NCI-H2029 treated with DMSO at 0.1 percent for 48 hours (cell line): ENCODE measurements around the gene SPATA18.
"Not testable (repeated sequence)": the region's sequence is repeated elsewhere in the genome, so short reads cannot be mapped to it uniquely, and the experiment has no call there.

Source experiments
- DNase-seq: peaks from one replicate; lab custom pipeline; 2025; lab: John Stamatoyannopoulos, UW

Gene SPATA18

DNA sequence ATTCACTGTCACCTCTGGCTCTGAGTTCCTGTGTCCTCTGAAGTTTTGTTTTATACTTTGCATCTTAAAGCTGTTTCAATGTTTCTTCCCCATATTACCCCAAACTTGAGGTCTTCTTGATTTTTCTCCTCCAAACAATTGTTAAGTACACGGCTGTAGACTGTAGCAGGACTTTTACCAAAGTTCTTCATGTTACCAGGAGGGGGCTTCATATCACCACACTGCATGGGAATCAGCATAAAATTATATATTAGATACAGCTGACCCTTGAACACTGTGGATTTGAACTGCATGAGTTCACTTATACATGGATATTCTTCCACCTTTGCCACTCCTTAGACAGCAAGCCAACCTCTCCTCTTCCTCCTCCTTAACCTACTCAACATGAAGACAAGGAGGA is 56.6 kb downstream of the SPATA18 start:
- no peak for DNase-seq

DNA sequence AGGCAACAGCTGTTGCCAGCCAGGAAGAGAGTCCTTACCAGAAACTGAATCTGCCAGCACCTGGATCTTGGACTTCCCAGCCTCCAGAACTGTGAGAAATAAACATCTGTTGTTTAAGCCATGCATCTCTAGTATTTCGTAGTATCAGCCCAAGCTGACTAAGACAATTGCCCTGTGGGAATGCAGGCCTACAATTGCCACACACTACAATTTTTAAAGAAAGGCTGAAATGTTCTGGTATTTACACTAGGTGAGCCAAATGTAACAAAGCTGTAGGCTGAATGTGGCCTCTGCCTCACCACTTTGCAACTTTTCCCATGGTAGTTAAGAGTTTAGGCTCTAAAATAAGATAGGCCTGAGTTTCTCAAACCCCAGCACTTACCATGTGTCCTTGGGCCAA is 59.1 kb downstream of the SPATA18 start:
- no peak for DNase-seq

DNA sequence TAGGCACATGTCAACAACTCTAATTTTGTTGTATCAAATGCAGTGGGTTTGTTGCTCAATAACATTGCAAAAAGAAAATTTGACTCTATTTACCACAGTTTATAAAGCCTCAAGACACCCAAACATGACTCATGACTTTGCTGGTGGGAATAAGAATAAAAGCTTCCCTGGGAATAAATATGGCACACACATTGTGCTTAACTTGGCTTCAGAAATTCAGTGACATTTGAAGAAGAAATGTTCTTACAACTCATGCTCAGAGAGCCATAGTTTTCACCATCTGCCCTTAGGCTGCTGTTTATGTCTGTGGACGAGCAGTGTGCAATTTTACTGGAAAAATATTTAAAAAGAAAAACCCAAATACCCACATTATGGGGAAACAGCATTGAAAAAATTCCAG is 60.9 kb downstream of the SPATA18 start:
- DNase-seq = no peak

DNA sequence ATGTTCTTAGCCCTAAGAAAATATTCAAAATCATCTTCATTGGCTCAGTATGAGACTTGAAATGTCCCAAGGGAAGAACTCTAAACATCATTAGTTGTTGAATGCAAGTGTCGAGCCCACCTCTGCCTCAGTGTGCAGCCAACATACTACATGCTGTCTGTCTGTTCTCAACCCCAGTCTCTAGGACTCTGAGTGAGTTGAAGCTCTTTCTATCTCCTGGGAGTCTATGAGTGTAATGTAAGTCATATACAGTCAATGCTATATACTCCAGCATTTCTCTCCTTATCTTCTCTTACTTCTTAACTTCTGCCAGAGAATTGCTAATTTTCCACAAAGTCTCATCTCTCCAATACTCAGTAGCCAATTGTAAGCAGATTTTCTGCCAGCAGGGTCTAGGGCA is 61.3 kb downstream of the SPATA18 start:
- no peak for DNase-seq

DNA sequence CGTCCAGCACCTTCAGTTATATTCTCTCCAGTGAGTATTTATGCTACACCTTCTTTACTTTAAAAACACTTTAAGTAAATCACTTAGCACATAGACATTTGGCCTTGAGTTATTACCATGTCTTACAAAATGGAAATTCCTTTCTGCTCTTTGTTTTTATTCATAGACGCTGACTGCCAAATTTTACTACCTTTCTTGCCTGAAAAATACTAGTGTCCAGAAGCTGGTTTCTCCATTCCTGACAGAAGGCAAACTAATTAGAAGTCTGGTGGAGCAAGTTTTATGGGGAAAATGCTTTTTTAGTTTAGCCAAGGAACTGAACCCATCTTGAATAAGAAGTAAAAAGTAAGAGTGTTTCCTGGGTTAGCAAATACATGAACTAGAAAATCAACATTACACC is 65.5 kb downstream of the SPATA18 start:
- no peak for DNase-seq

DNA sequence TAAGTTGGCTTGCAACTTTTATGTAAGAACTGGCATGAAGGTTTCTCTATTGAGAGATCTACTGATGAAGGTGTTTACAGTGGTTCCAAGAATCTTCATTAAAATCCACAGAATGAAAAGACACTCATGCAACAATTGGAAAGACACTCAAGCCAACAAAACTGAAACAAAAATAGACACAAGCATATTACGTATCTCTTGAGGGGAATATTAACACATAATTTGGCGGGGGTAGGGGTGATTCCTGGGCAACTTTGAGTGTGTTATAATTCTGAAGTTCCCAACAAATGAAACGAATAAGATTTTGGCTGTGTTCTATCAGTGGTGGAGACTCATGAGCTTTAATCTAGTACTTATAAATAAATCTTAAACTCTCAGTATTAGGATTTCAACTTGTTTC is 75.1 kb downstream of the SPATA18 start:
- DNase-seq = no peak

DNA sequence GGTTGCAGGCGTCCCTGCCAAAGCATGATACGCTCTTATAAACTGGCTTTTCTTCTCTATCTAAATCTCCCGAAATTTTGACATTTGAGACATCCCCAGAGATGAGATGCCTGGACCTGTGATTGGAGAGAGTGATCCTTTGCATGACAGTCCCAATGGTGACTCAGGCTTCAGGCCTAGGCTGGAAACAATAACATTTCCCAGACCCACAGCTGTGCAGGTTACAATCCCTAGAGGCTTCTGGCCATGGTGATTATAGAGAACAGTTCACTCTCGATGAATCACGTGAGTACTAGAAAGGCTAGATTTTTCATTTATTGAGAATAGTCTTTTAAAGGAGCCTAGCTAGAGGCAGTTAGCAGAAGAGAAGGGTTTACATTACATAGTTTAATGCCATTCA is 75.9 kb downstream of the SPATA18 start:
- no peak for DNase-seq

DNA sequence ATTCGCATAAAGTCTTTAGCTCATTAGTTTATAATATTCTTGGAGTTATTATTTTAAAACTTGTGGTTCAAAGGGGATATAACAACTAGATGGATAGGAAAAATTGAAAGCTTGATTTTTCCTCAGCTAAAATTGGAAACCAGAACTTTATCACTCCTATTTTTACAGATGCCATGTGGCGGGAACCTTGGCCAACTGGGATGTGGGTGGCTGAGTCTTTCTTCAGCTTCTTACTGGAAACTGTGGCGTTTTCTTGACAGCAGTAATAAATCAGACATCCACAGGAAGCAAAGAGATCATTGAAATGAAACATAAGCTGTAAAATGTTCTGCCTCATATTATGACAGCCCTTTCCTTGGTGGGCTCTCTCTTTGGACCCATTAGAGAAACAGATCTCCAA is 84.1 kb downstream of the SPATA18 start:
- DNase-seq = no peak

DNA sequence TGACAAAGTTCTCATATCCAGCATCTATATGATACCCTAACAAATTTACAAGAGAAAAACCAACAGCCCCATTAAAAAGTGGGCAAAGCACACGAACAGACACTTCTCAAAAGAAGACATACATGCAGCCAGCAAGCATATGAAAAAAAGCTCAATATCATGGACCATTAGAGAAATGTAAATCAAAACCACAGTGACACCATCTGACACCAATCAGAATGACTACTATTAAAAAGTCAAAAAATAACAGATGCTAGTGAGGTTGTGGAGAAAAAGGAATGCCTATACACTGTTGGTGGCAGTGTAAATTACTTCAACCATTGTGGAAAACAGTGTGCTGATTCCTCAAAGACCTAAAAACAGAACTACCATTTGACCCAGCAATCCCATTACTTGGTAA is 86.0 kb downstream of the SPATA18 start:
- DNase-seq = not testable (repeated sequence)

DNA sequence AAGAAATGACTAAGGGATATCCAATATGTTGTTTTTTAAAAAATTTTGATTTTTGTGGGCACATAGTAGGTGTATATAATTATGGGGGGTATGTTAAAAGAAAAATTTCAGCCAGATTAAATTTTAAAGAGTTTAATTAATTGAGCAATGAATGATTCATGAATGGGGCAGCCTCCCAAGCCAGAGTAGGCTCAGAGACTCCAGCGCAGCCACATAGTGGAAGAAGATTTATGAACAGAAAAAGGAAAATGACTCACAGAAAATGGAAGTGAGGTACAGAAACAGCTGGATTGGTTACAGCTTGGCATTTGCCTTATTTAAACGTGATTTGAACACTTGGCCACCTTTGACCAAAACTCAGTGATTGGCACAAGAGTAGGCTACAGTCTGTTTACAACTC is 91.7 kb downstream of the SPATA18 start:
- DNase-seq = no peak

DNA sequence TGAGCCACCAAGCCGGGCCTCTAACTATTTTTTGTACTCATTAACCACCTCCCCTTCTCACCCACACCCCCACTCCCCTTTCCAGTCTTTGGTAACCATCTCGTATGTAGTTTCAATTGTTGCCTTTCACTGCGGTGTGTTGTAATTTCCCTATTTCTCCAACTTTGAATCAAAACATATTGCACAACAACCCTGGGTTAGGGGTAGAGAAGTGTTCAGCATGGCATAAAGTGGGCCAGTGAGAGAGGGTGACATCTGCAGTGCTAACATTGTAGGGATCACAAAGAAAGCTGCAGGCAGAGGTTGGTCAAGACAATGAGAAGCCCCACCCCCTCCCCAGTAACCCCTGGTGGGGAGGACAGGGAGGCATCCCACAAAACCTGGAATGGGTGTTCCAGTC is 92.7 kb downstream of the SPATA18 start:
- no peak for DNase-seq

DNA sequence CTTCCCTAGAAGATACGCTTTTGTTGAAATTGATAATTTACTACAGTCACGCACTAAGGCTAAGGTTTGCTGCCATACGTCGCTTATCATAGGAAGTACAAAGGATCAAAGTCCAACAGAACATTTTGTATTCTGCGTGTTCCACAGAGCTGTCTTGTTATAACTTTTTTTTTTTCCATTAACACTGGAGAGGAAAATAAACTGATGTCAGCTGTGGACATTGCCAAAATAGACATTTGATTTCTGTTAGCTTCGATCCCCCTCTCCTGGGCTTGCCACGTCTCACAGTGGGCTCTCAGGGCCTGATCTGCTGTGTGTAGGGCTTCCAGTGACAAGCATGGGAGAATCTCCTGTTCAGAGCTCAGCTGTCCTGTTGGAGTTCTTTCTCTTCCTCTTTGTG is 93.3 kb downstream of the SPATA18 start:
- no peak for DNase-seq
